CD4-positive, alpha-beta memory T cell (primary cell): ENCODE results near the gene DUSP15. TPM values are rescaled to one million over a fixed set of nuclear protein-coding genes. Genes with fewer than 3 reads are reported as not detected.

ENCODE experiments used
- CTCF ChIA-PET: fragments of 350-600 bp; sonication (Branson Sonifier 250); formaldehyde crosslinking; loops from one replicate; lab custom pipeline; 2021; ENCODE audit warnings: inconsistent platforms; ENCODE audit not compliant: partially characterized antibody; lab: Charles Lee
- POLR2A ChIA-PET: fragments of 350-600 bp; sonication (Branson Sonifier 250); formaldehyde crosslinking; loops from one replicate; lab custom pipeline; 2021; ENCODE audit not compliant: partially characterized antibody; lab: Charles Lee
- DNase-seq, 5 donors: peaks; one replicate each; pipeline versions ENCODE4 v3.0.0 to v3.0.0-alpha.2; 2020 to 2022; ENCODE audit warnings: mixed read lengths in 1 of 5
- H3K27ac ChIP-seq: one replicate; pipeline ENCODE4 v1.7.0; 2013; ENCODE audit warnings: low read depth, low read length
- H3K27me3 ChIP-seq: 2 replicates; pipeline ENCODE4 v1.7.0; 2013; ENCODE audit warnings: mild to moderate bottlenecking, low read length, moderate library complexity; ENCODE audit not compliant: insufficient read depth
- H3K36me3 ChIP-seq: 2 replicates; pipeline ENCODE4 v1.7.0; 2013; ENCODE audit warnings: mild to moderate bottlenecking, low read length, moderate library complexity; ENCODE audit not compliant: insufficient read depth
- H3K4me1 ChIP-seq: 2 replicates; pipeline ENCODE4 v1.7.0; 2013; ENCODE audit warnings: mild to moderate bottlenecking, low read length, moderate library complexity; ENCODE audit not compliant: insufficient read depth
- H3K4me3 ChIP-seq, 2 donors: one replicate each; pipeline ENCODE4 v1.7.0; 2013; ENCODE audit warnings: low read length in 2 of 2, mild to moderate bottlenecking in 1 of 2
- H3K9me3 ChIP-seq, 2 donors: one replicate each; pipeline ENCODE4 v1.7.0; 2013; ENCODE audit warnings: low read length in 2 of 2, control low read depth in 1 of 2; ENCODE audit not compliant: control insufficient read depth in 1 of 2
- H3K27ac Mint-ChIP-seq, 7 donors: one replicate each; pipeline ENCODE4 v1.8.0; 2020 to 2021; ENCODE audit warnings: mixed read lengths in 7 of 7, mild to moderate bottlenecking in 6 of 7, inconsistent platforms in 3 of 7, moderate library complexity in 3 of 7
- H3K27me3 Mint-ChIP-seq, 2 donors: one replicate each; pipeline ENCODE4 v1.8.0; 2020 to 2021; ENCODE audit warnings: mixed read lengths in 2 of 2
- H3K36me3 Mint-ChIP-seq, 2 donors: one replicate each; pipeline ENCODE4 v1.8.0; 2020 to 2021; ENCODE audit warnings: mixed read lengths in 2 of 2, inconsistent platforms in 1 of 2, mild to moderate bottlenecking in 1 of 2
- H3K4me1 Mint-ChIP-seq, 4 donors: one replicate each; pipeline ENCODE4 v1.8.0; 2020 to 2021; ENCODE audit warnings: mixed read lengths in 4 of 4, mild to moderate bottlenecking in 1 of 4
- H3K4me3 Mint-ChIP-seq, 8 donors: one replicate each; pipeline ENCODE4 v1.8.0; 2020 to 2021; ENCODE audit warnings: mixed read lengths in 8 of 8, mild to moderate bottlenecking in 7 of 8, moderate library complexity in 6 of 8, inconsistent platforms in 3 of 8
- H3K9me3 Mint-ChIP-seq, 8 donors: one replicate each; pipeline ENCODE4 v1.8.0; 2020 to 2021; ENCODE audit warnings: mixed read lengths in 8 of 8, mild to moderate bottlenecking in 5 of 8, inconsistent platforms in 3 of 8, moderate library complexity in 1 of 8
- intact Hi-C: fragments of 100-400 bp; cut with micrococcal nuclease; formaldehyde crosslinking; loops from one replicate; pipeline ENCODE4 v1.15.1; 2023
- polyA plus RNA-seq, 2 donors: library from polyadenylated mRNA; unstranded; fragments of 300-500 nt; fragmentation: Illumina TruSeq; gene quantifications; one replicate each; pipeline ENCODE4 v1.2.3, GENCODE V29; 2021
- total RNA-seq, 2 experiments: library from RNA; stranded (reverse); gene quantifications; one replicate each; pipeline ENCODE4 v1.2.3, GENCODE V29; 2021

Gene DUSP15
- total and polyA plus RNA-seq, 4 experiments from 2014 or later, result not detected

DNA sequence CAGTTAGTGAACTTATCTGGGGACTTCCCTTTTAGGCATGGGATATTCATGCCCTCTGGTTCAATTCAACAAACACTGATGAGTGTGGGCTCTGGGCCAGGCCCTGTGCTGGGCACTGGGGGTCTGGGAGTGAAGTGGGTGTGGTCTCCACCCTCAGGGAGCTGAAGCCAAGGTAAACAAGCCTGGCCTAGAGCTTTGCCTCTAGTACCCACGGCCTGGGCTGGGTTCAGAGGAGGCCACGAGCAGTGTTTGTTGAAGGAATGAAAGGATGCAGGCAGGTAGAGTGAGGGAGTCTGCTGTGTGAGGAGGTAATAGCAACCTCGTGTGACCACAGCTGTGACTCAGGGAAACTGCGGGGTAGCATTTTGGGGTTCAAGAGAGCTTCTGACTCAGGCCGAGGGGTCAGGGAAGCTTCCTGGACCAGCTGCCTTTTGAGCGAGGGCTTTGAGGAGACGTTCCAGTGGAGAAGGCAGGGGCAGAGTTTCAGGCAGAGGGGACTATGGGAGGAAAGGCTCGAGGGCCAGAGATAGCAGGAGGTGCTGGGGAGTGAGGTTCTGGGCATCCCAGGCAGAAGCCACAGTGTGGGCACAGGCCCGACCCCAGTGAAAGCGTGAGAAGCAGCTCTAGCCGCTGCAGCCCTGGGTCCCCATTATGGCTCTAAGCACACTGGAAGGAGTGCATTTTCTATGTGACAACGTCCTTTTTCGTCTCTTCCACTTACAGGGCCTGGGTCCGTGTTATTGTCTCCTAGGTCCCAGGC is 45.6 kb downstream of the DUSP15 start:
- peaks cover 0 to 2% of the 10 kb centered on the region in 2 donors for H3K27me3 Mint-ChIP-seq
- Histone ChIP-seq H3K9me3 (no peaks in the 10 kb centered on the region), H3K4me1 (no peaks in the 10 kb centered on the region), H3K27ac (no peak overlapping the region), H3K4me3 (no peak overlapping the region), H3K36me3 (no peaks in the 10 kb centered on the region), H3K27me3 (no peaks in the 10 kb centered on the region)
- H3K27ac Mint-ChIP-seq, result no peak overlapping the region
- no peaks in the 10 kb centered on the region for H3K36me3 Mint-ChIP-seq
- no peak overlapping the region for H3K4me3 Mint-ChIP-seq
- ChIA-PET POLR2A (no interaction called here), CTCF (interaction anchor here (1.2 to 5.3 kb wide), 4 partner anchors 13 to 207 kb away, joined by 4 to 47 read pairs (median 28); no protein-coding TSS in a partner anchor)
- no peak for DNase-seq
- intact Hi-C loops, result loop anchor here (10.0 kb wide), 1 partner anchor 830 kb away; no protein-coding TSS in a partner anchor
- no peaks in the 10 kb centered on the region for H3K9me3 Mint-ChIP-seq
- peaks cover 0 to 7% (median 6%) of the 10 kb centered on the region in 4 donors for H3K4me1 Mint-ChIP-seq

DNA sequence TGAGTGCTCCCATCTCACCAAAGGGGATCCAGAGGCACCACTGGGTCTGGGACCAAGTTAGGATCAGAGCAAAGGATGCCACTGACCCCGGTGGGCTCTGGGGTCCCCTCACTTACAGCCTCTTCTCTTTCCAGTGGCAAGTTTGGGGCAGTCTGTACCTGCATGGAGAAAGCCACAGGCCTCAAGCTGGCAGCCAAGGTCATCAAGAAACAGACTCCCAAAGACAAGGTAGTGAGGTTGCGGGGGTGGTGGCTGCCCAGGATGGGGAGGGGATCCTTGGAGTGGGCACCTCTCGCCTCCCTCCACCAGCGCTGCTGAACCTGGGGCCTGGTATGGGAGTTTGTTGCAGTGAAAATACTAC is 46.2 kb downstream of the DUSP15 start:
- Mint-ChIP-seq H3K36me3 (no peaks in the 10 kb centered on the region), H3K9me3 (no peaks in the 10 kb centered on the region), H3K4me1 (peaks cover 0 to 7% (median 6%) of the 10 kb centered on the region in 4 donors), H3K4me3 (no peak overlapping the region), H3K27ac (no peak overlapping the region), H3K27me3 (peaks cover 0 to 2% of the 10 kb centered on the region in 2 donors)
- no peaks in the 10 kb centered on the region for H3K9me3 ChIP-seq
- no peaks in the 10 kb centered on the region for H3K36me3 ChIP-seq
- H3K27ac ChIP-seq, result no peak overlapping the region
- ChIA-PET POLR2A (no interaction called here), CTCF (interaction anchor here (0.6 to 5.3 kb wide), 10 partner anchors 14 to 829 kb away, joined by 3 to 47 read pairs (median 12); no protein-coding TSS in a partner anchor)
- H3K27me3 ChIP-seq, result no peaks in the 10 kb centered on the region
- H3K4me3 ChIP-seq, result no peak overlapping the region
- intact Hi-C loops, result loop anchor here (10.0 kb wide), 1 partner anchor 831 kb away; no protein-coding TSS in a partner anchor
- H3K4me1 ChIP-seq, result no peaks in the 10 kb centered on the region
- DNase-seq, result no peak

DNA sequence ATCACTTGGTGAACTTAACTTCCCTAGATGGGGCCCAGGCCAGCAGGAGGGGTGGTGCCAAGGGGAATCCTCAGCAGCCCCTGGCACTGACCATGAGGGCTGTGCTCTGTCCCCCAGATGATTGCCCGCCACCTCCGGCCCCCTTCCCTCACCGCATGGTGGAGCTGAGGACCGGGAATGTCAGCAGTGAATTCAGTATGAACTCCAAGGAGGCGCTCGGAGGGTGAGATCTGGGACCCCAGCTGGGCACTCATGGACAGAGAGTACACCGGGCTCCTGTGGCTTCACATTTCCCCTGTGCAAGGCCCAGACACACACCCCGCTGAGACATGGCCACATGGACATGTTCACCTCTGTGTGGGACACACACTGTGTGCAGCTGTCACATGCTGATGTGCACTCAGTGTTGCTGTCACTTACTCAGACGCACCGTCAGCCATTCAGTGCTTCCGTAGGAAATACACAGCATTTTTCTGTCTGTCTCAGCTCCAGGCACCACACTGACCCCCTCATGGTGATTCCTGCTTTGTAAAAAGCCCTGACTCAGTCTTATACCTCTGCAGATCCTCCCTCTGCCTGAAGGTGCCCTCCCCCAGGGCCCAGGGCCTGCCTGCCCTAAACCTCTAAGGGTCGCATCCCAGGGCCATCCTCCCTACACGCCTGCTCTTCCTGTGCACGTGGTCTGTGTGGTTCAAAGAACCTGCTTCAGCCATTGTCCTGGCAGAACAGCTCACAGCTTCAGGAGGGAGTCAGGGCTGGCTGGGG is 46.8 kb downstream of the DUSP15 start:
- Mint-ChIP-seq H3K36me3 (no peaks in the 10 kb centered on the region), H3K4me1 (peaks cover 0 to 7% (median 6%) of the 10 kb centered on the region in 4 donors), H3K27me3 (peaks cover 0 to 2% of the 10 kb centered on the region in 2 donors), H3K9me3 (no peaks in the 10 kb centered on the region), H3K27ac (no peak overlapping the region), H3K4me3 (peak overlapping the region in 1 of 8 donors; percentile 29)
- no peaks in the 10 kb centered on the region for H3K36me3 ChIP-seq
- no peak overlapping the region for H3K4me3 ChIP-seq
- H3K9me3 ChIP-seq, result no peaks in the 10 kb centered on the region
- ChIA-PET CTCF (interaction anchor here (0.6 to 5.3 kb wide), 22 partner anchors 10 to 955 kb away, joined by 3 to 47 read pairs (median 8); partner anchors contain the start of gene PDRG1), POLR2A (no interaction called here)
- intact Hi-C loops, result loop anchor here (1.0 to 10.0 kb wide), 3 partner anchors 269 to 955 kb away; no protein-coding TSS in a partner anchor
- H3K27ac ChIP-seq, result no peak overlapping the region
- no peaks in the 10 kb centered on the region for H3K27me3 ChIP-seq
- no peak for DNase-seq
- no peaks in the 10 kb centered on the region for H3K4me1 ChIP-seq

DNA sequence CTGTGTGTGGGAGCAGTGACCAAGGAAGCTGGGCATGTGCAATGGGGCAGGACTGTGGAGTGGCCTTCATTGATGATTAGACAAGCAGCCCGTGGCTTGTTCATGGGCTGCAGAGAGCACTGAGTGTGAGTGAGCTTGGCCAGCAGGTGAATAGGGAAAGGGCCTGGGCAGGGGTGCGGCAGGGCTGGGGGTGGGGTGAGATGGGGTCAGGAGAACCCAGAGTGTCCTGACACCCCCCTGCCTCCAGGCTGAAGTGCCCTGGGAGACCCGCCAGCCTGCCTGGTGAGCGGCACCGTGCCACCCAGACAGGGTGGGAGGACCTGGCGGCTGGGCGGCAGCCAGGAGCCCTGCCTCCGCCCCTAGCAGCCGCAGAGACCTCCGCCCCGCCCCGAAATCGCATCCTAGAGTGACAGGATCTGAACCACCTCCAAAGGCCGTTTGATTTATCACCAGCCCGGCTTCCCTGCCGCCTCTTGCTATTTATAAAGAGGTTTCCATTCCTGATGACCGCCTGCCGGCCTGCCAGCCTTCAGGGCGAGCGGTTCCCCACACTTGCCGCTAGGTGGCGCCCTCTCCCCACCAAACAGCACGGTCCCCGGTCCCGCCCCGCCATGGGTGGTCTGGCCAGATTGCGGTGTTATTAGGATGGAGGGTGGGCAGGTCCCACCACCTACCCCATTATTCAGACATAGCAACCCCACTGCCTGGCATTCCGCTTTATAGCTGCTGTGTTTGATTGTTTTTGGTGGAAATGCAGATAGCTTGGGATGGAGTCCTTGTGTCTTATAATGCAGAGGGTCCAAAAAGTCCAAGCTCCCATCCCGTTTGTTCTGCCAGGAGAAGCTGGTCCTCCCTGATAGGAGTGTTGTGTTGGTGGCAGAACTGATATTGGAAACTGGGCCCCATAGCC is 47.7 kb downstream of the DUSP15 start:
- Mint-ChIP-seq H3K9me3 (no peaks in the 10 kb centered on the region), H3K27ac (peak overlapping the region in 1 of 7 donors; percentile 43), H3K27me3 (peaks cover 0 to 2% of the 10 kb centered on the region in 2 donors), H3K4me3 (peak overlapping the region in 4 of 8 donors; percentile 20 to 52 (median 44)), H3K4me1 (peaks cover 0 to 7% (median 6%) of the 10 kb centered on the region in 4 donors), H3K36me3 (no peaks in the 10 kb centered on the region)
- POLR2A ChIA-PET, result no interaction called here
- CTCF ChIA-PET, result interaction anchor here (0.6 to 5.3 kb wide), 22 partner anchors 9 to 956 kb away, joined by 3 to 47 read pairs (median 8); partner anchors contain the start of gene PDRG1
- Histone ChIP-seq H3K4me3 (no peak overlapping the region), H3K36me3 (no peaks in the 10 kb centered on the region), H3K27ac (no peak overlapping the region), H3K9me3 (no peaks in the 10 kb centered on the region), H3K4me1 (no peaks in the 10 kb centered on the region), H3K27me3 (no peaks in the 10 kb centered on the region)
- intact Hi-C loops, result loop anchor here (1.0 to 10.0 kb wide), 5 partner anchors 24 to 956 kb away; no protein-coding TSS in a partner anchor
- peak; percentile 59 to 74 (median 63) for DNase-seq

DNA sequence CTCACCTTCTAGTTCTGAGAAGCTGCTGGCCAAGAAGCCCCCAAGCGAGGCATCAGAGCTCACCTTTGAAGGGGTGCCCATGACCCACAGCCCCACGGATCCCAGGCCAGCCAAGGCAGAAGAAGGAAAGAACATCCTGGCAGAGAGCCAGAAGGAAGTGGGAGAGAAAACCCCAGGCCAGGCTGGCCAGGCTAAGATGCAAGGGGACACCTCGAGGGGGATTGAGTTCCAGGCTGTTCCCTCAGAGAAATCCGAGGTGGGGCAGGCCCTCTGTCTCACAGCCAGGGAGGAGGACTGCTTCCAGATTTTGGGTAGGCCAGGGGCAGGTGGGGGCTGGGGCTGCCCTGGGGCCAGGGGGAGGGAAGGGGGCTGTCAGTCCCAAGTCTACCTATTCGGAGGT is 48.9 kb downstream of the DUSP15 start:
- Mint-ChIP-seq H3K27me3 (peaks cover 0 to 2% of the 10 kb centered on the region in 2 donors), H3K27ac (no peak overlapping the region), H3K9me3 (no peaks in the 10 kb centered on the region), H3K4me3 (no peak overlapping the region), H3K4me1 (peaks cover 0 to 7% (median 6%) of the 10 kb centered on the region in 4 donors), H3K36me3 (no peaks in the 10 kb centered on the region)
- no peak overlapping the region for H3K4me3 ChIP-seq
- H3K27ac ChIP-seq, result no peak overlapping the region
- H3K27me3 ChIP-seq, result no peaks in the 10 kb centered on the region
- POLR2A ChIA-PET, result no interaction called here
- H3K9me3 ChIP-seq, result no peaks in the 10 kb centered on the region
- H3K4me1 ChIP-seq, result no peaks in the 10 kb centered on the region
- CTCF ChIA-PET, result interaction anchor here (0.6 to 5.3 kb wide), 6 partner anchors 14 to 269 kb away, joined by 3 to 47 read pairs (median 24); no protein-coding TSS in a partner anchor
- intact Hi-C loops, result loop anchor here (10.0 kb wide), 1 partner anchor 833 kb away; no protein-coding TSS in a partner anchor
- no peaks in the 10 kb centered on the region for H3K36me3 ChIP-seq
- DNase-seq, result no peak

DNA sequence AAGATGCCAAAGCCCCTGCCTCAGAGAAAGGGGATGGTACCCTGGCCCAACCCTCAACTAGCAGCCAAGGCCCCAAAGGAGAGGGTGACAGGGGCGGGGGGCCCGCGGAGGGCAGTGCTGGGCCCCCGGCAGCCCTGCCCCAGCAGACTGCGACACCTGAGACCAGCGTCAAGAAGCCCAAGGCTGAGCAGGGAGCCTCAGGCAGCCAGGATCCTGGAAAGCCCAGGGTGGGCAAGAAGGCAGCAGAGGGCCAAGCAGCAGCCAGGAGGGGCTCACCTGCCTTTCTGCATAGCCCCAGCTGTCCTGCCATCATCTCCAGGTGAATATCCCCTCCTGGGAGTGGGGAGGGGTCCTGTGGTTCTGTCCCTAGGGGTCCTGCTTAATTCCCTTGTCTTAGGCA is 50.1 kb downstream of the DUSP15 start:
- Histone ChIP-seq H3K27me3 (no peaks in the 10 kb centered on the region), H3K36me3 (no peaks in the 10 kb centered on the region), H3K4me1 (no peaks in the 10 kb centered on the region), H3K4me3 (no peak overlapping the region), H3K9me3 (no peaks in the 10 kb centered on the region), H3K27ac (no peak overlapping the region)
- DNase-seq, result no peak
- H3K27me3 Mint-ChIP-seq, result peaks cover 0 to 2% of the 10 kb centered on the region in 2 donors
- POLR2A ChIA-PET, result no interaction called here
- no peaks in the 10 kb centered on the region for H3K9me3 Mint-ChIP-seq
- H3K4me1 Mint-ChIP-seq, result peaks cover 0 to 7% (median 6%) of the 10 kb centered on the region in 4 donors
- H3K36me3 Mint-ChIP-seq, result no peaks in the 10 kb centered on the region
- CTCF ChIA-PET, result interaction anchor here (1.4 kb wide), 1 partner anchor 32 kb away, joined by 3 read pairs; no protein-coding TSS in a partner anchor
- intact Hi-C loops, result loop anchor here (10.0 kb wide), 1 partner anchor 835 kb away; no protein-coding TSS in a partner anchor
- H3K4me3 Mint-ChIP-seq, result no peak overlapping the region
- H3K27ac Mint-ChIP-seq, result no peak overlapping the region
